ENCODE results near the gene ZNF264.

The ZNF264 gene

GRCh38 chr19:57262044-57262443 lies 70.7 kb downstream of the ZNF264 start:
- Histone ChIP-seq H3K4me3 (ENCODE audit: low read depth in 1 of 2, low read length in 2 of 2) (no peak overlapping the region), H3K36me3 (ENCODE audit: insufficient read depth, low read length) (peaks cover 30% of the 10 kb centered on the region), H3K9me3 (ENCODE audit: insufficient read depth, low read length, severe bottlenecking) (no peaks in the 10 kb centered on the region), H3K4me1 (ENCODE audit: insufficient read depth, low read length) (no peaks in the 10 kb centered on the region), H3K79me2 (ENCODE audit: insufficient read depth, low read length) (peaks cover 6% of the 10 kb centered on the region; the same call in 1 of the 2 replicates), H2AFZ (ENCODE audit: low read depth, low read length) (no peak overlapping the region), H4K20me1 (ENCODE audit: insufficient read depth, low read length) (peaks cover 3% of the 10 kb centered on the region; the same call in 1 of the 2 replicates), H3K4me2 (ENCODE audit: insufficient read depth, low read length) (no peak overlapping the region), H3K9ac (ENCODE audit: low read depth, low read length) (no peak overlapping the region), H3K27ac (ENCODE audit: low read length) (no peak overlapping the region), H3K27me3 (ENCODE audit: insufficient read depth, low read length, poor library complexity) (no peaks in the 10 kb centered on the region)
- ATAC-seq (ENCODE audit: insufficient read depth, low read depth) (no peak), DNase-seq (no peak)
- TF ChIP-seq EZH2 (IDR thresholded peaks at IDR 0.05; ENCODE audit: borderline replicate concordance, low read depth, low read length, severe bottlenecking), result no peak
- TF ChIP-seq, protein P1, sequence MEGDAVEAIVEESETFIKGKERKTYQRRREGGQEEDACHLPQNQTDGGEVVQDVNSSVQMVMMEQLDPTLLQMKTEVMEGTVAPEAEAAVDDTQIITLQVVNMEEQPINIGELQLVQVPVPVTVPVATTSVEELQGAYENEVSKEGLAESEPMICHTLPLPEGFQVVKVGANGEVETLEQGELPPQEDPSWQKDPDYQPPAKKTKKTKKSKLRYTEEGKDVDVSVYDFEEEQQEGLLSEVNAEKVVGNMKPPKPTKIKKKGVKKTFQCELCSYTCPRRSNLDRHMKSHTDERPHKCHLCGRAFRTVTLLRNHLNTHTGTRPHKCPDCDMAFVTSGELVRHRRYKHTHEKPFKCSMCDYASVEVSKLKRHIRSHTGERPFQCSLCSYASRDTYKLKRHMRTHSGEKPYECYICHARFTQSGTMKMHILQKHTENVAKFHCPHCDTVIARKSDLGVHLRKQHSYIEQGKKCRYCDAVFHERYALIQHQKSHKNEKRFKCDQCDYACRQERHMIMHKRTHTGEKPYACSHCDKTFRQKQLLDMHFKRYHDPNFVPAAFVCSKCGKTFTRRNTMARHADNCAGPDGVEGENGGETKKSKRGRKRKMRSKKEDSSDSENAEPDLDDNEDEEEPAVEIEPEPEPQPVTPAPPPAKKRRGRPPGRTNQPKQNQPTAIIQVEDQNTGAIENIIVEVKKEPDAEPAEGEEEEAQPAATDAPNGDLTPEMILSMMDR (IDR thresholded peaks at IDR 0.05; ENCODE audit: borderline replicate concordance, extremely low read depth, low read length, poor library complexity, severe bottlenecking), result no peak

GRCh38 chr19:57263244-57263741 lies 72.0 kb downstream of the ZNF264 start:
- DNase-seq (no peak), ATAC-seq (ENCODE audit: insufficient read depth, low read depth) (no peak)
- Histone ChIP-seq H3K4me1 (ENCODE audit: insufficient read depth, low read length) (no peaks in the 10 kb centered on the region), H3K4me3 (ENCODE audit: low read depth in 1 of 2, low read length in 2 of 2) (no peak overlapping the region), H3K9me3 (ENCODE audit: insufficient read depth, low read length, severe bottlenecking) (no peaks in the 10 kb centered on the region), H4K20me1 (ENCODE audit: insufficient read depth, low read length) (peaks cover 3% of the 10 kb centered on the region; the same call in 1 of the 2 replicates), H3K79me2 (ENCODE audit: insufficient read depth, low read length) (peaks cover 3% of the 10 kb centered on the region; the same call in 1 of the 2 replicates), H3K27me3 (ENCODE audit: insufficient read depth, low read length, poor library complexity) (no peaks in the 10 kb centered on the region), H3K4me2 (ENCODE audit: insufficient read depth, low read length) (no peak overlapping the region), H3K27ac (ENCODE audit: low read length) (no peak overlapping the region), H2AFZ (ENCODE audit: low read depth, low read length) (no peak overlapping the region), H3K9ac (ENCODE audit: low read depth, low read length) (no peak overlapping the region), H3K36me3 (ENCODE audit: insufficient read depth, low read length) (peaks cover 27% of the 10 kb centered on the region)
- TF ChIP-seq EZH2 (IDR thresholded peaks at IDR 0.05; ENCODE audit: borderline replicate concordance, low read depth, low read length, severe bottlenecking), result no peak
- TF ChIP-seq, protein P1 (IDR thresholded peaks at IDR 0.05; ENCODE audit: borderline replicate concordance, extremely low read depth, low read length, poor library complexity, severe bottlenecking), result no peak

DNA sequence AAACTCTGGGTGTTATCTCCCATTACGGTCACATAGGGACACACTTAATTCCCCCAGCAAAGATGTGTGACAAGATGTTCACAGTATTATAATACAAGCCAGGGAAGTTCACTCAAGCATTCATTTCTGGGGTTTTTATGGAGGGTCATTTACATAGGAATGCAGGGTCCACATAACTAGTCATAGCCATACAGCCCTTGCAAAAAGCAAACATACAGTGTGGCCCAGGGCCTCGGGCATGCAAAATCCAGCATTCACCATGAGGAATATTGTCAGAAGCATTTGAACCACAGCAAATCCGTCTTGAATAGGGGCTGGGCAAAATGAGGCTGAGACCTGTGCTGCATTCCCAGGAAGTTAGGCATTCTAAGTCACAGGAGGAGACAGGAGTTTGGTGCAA lies 76.0 kb downstream of the ZNF264 start:
- H3K4me1 ChIP-seq (ENCODE audit: insufficient read depth, low read length), result no peaks in the 10 kb centered on the region
- no peak overlapping the region for H3K27ac ChIP-seq (ENCODE audit: low read length)
- no peak overlapping the region for H2AFZ ChIP-seq (ENCODE audit: low read depth, low read length)
- H3K9me3 ChIP-seq (ENCODE audit: insufficient read depth, low read length, severe bottlenecking), result no peaks in the 10 kb centered on the region
- DNase-seq (no peak), ATAC-seq (ENCODE audit: insufficient read depth, low read depth) (no peak)
- no peak overlapping the region for H3K4me3 ChIP-seq (ENCODE audit: low read depth in 1 of 2, low read length in 2 of 2)
- no peaks in the 10 kb centered on the region for H3K79me2 ChIP-seq (ENCODE audit: insufficient read depth, low read length)
- peaks cover 9% of the 10 kb centered on the region; the same call in 1 of the 2 replicates for H3K36me3 ChIP-seq (ENCODE audit: insufficient read depth, low read length)
- H4K20me1 ChIP-seq (ENCODE audit: insufficient read depth, low read length), result no peaks in the 10 kb centered on the region
- no peak for TF ChIP-seq EZH2 (IDR thresholded peaks at IDR 0.05; ENCODE audit: borderline replicate concordance, low read depth, low read length, severe bottlenecking)
- TF ChIP-seq, protein P1 (IDR thresholded peaks at IDR 0.05; ENCODE audit: borderline replicate concordance, extremely low read depth, low read length, poor library complexity, severe bottlenecking), result no peak
- no peaks in the 10 kb centered on the region for H3K27me3 ChIP-seq (ENCODE audit: insufficient read depth, low read length, poor library complexity)
- H3K9ac ChIP-seq (ENCODE audit: low read depth, low read length), result no peak overlapping the region
- no peak overlapping the region for H3K4me2 ChIP-seq (ENCODE audit: insufficient read depth, low read length)

Measured in DND-41 (cell line).